LNCaP clone FGC (cell line): ENCODE measurements around the gene CLIC5.

Experiments used
- DNase-seq: peaks from one replicate; pipeline ENCODE4 v3.0.0-alpha.2; 2011; ENCODE audit warnings: low read depth
- H3K4me3 ChIP-seq: 2 replicates; pipeline ENCODE4 v1.5.1; 2011; ENCODE audit warnings: mild to moderate bottlenecking, low read depth, low read length, control low read depth
- CTCF ChIP-seq: IDR thresholded peaks from 2 replicates; pipeline ENCODE4 v1.5.1; 2012; ENCODE audit warnings: mild to moderate bottlenecking; ENCODE audit not compliant: control insufficient read depth, insufficient read depth; ENCODE audit errors: extremely low read depth

Gene CLIC5

DNA sequence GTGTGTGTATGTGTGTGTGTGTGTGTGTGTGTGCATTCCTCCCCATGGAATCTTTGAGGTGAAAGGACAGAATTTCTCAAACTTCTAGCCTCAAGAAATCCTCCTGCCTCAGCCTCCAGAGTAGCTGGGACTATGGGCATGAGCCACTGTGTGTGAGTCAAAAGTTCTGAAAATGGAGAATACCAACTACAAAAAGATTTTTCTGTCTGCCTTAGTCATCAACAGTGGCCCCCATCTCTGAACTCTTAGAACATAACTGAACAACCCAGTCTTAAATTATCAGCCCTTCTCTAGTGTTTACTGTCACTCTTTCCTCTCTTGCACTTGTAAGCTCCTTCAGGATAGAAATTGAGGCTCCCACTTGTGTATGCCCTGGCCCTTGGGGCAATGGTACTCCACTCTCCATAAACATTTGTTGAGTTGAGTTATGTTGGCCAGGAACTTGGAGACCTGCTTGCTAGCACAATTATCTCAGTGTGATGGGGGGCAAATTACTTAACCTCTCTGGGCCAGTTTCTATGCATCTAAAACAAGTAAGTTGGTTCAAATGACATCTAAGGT lies 35.3 kb upstream of the CLIC5 start:
- no peak for TF ChIP-seq CTCF
- H3K4me3 ChIP-seq: no peak overlapping the region

DNA sequence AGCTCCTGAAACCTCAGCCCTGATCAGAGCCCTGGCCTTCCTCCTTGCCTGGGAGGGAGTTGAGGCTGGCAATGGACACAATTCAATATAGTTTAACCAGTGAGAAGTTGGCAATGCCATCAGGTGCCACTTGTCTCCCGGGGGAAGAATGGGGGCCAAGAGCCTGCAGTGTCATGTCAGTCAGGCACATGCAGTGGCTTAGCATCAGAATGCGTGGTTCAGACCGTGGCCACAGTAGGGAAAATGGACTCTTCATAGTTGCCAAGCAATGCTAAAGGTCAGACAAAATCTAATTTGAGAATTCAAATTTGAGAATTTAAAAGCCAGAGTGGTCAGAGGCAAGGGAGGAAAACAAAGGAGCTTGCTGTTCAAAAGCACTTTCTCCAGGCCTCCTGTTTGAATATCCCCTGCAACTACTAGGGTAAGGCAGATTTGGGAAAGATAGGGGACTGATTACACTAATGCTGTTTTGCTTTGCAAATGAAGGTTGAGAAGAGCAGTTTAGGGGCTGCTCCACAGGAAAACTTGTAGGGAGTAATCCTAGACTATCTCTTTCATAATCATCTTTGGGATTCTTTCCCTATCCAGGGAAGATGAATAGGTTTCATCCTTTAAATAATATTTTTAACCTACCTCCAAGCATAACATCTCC lies 33.1 kb upstream of the CLIC5 start:
- no peak overlapping the region for H3K4me3 ChIP-seq
- no peak for DNase-seq
- no peak for TF ChIP-seq CTCF

More for the DNA sequence above, 35.3 kb upstream of the CLIC5 start:
- no peak for DNase-seq

DNA sequence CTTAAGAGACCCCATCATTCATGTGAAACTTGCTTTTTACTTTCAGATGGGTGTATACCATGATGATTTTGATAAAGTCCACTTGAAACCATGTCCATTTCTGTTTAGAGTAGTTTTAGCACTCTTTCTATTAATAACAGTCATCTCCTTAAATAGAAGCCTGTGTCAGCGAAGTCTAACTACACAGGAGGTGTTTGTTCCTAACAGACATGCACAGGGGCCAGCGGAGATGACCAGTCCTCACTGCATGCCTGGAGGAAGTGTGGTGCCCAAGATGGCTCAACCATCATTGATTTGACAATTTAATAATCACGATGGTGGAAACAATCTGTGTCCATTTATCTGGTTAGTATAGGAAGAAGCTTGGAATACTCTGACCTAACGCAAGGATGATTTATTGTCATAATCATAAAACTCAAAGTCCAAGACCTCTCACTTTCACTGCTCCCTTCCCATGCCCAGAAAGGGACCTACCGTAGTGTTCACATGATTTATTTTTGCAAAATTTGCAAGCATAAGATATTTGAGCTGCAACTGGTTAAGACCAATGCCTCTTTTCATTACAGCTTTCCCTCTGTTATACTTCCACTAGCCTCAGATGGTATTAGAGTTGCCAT lies 31.0 kb upstream of the CLIC5 start:
- no peak for DNase-seq
- TF ChIP-seq CTCF: no peak
- no peak overlapping the region for H3K4me3 ChIP-seq

- no peak for TF ChIP-seq CTCF
- DNase-seq: no peak
- no peak overlapping the region for H3K4me3 ChIP-seq
These were observed 29.4 kb upstream of the CLIC5 start for GRCh38 chr6:46044881-46045617.

DNA sequence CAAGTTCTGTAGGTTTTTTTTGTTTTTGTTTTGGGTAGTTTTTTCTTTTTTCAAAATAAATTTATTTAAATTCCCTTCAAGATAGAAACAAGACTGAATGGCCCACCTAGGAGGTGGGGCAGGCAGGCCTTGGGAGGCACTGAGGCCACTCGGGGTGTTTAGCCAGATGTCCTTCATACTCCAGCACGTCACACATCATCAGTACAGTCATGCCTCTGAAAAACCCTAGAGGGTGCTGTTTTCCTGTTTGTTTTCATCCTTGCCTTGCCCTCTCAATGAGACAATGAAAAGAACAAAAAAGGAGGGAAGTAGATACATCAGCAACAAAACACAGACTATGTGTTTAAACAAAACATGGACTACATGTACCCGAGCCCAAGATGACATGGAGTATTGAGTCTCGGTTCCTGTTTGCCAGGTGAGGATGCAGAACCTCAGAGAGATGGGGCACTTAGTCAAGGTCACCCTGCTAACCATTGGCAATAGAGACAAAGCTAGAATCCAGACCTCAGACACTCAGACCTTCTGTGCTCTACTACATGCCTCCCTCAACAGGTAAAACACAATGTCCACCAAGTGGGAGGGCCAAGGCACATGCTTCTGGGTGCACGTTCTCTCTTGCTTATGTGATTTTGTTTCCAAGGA lies 26.8 kb upstream of the CLIC5 start:
- DNase-seq: peak; percentile 36
- H3K4me3 ChIP-seq: no peak overlapping the region
- peak; percentile 81 for TF ChIP-seq CTCF

DNA sequence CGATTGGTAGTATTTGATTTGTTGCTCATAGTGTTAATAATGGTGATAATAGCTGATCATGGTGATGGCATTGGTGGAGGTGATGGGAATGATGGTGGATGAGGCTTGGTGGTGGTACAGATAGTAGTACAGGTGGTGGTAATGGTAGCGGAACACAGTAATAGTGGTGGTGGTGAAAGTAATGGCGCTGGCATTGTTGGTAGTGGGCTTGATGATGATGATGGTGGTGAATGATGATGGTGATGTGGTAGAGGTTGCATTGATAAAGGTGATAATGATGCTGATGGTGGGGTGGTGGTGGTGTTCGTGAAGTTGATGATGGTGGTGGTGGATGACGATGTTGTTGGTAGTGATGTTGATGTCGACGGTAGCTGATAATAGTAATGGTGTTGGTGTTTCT lies 24.6 kb upstream of the CLIC5 start:
- H3K4me3 ChIP-seq: no peak overlapping the region
- TF ChIP-seq CTCF: no peak
- no peak for DNase-seq
